MM.1S (cell line): ENCODE measurements around the gene CYP4V2.

Experiments
- DNase-seq: peaks from one replicate; pipeline ENCODE4 v3.0.0-alpha.2; 2015
- H2AFZ ChIP-seq: fragments of 300-600 bp; sonication (generic); 2 replicates; pipeline ENCODE4 v1.6.0; 2016; ENCODE audit warnings: antibody characterized with exemption, low read length
- H3F3A ChIP-seq: fragments of 300-600 bp; sonication (generic); 2 replicates; pipeline ENCODE4 v1.6.1; 2016; ENCODE audit warnings: mild to moderate bottlenecking, antibody characterized with exemption, low read length, moderate library complexity, mixed read lengths; ENCODE audit not compliant: insufficient read depth
- H3K27ac ChIP-seq: fragments of 300-600 bp; sonication (generic); 2 replicates; pipeline ENCODE4 v1.5.1; 2016; ENCODE audit warnings: mild to moderate bottlenecking, low read length
- H3K27me3 ChIP-seq: fragments of 300-600 bp; sonication (generic); replicated peaks from 2 replicates; pipeline ENCODE4 v1.6.0; 2016; ENCODE audit warnings: low read length; ENCODE audit not compliant: insufficient read depth
- H3K36me3 ChIP-seq: fragments of 300-600 bp; sonication (generic); replicated peaks from 2 replicates; pipeline ENCODE4 v1.6.1; 2016; ENCODE audit warnings: mild to moderate bottlenecking, low read length, mixed read lengths; ENCODE audit not compliant: insufficient read depth
- H3K4me1 ChIP-seq: fragments of 300-600 bp; sonication (generic); 2 replicates; pipeline ENCODE4 v1.6.1; 2016; ENCODE audit warnings: low read length, mixed read lengths
- H3K4me2 ChIP-seq: fragments of 300-600 bp; sonication (generic); 2 replicates; pipeline ENCODE4 v1.6.0; 2016; ENCODE audit warnings: low read depth, low read length
- H3K4me3 ChIP-seq: fragments of 300-600 bp; sonication (generic); 2 replicates; pipeline ENCODE4 v1.5.1; 2016; ENCODE audit warnings: low read length, mixed read lengths
- H3K79me2 ChIP-seq: fragments of 300-600 bp; sonication (generic); 2 replicates; pipeline ENCODE4 v1.6.1; 2016; ENCODE audit warnings: mixed run types, low read length, mixed read lengths
- H3K9ac ChIP-seq: fragments of 300-600 bp; sonication (generic); 2 replicates; pipeline ENCODE4 v1.6.1; 2016; ENCODE audit warnings: low read length, mixed read lengths
- H3K9me2 ChIP-seq: fragments of 300-600 bp; sonication (generic); replicated peaks from 2 replicates; pipeline ENCODE4 v1.6.1; 2016; ENCODE audit warnings: mild to moderate bottlenecking, low read length, mixed read lengths; ENCODE audit not compliant: insufficient read depth
- H3K9me3 ChIP-seq: fragments of 300-600 bp; sonication (generic); replicated peaks from 2 replicates; pipeline ENCODE4 v1.6.1; 2016; ENCODE audit warnings: mild to moderate bottlenecking, low read length, mixed read lengths; ENCODE audit not compliant: insufficient read depth
- H4K20me1 ChIP-seq: fragments of 300-600 bp; sonication (generic); 2 replicates; pipeline ENCODE4 v1.6.1; 2016; ENCODE audit warnings: mild to moderate bottlenecking, low read length, moderate library complexity, mixed read lengths; ENCODE audit not compliant: insufficient read depth
- CTCF ChIP-seq: fragments of 300-600 bp; sonication (generic); IDR thresholded peaks from 2 replicates; pipeline ENCODE4 v1.5.1; 2016; ENCODE audit warnings: antibody characterized with exemption, low read length, mixed read lengths
- EZH2 ChIP-seq: fragments of 300-600 bp; sonication (generic); optimal IDR thresholded peaks from 2 replicates; pipeline ENCODE3; 2017; ENCODE audit warnings: low read depth, mild to moderate bottlenecking, antibody characterized with exemption, low read length, mixed read lengths
- EZH2phosphoT487 ChIP-seq: fragments of 300-600 bp; sonication (generic); IDR thresholded peaks from 2 replicates; pipeline ENCODE4 v1.6.1; 2018; ENCODE audit warnings: antibody characterized with exemption, low read length

Gene CYP4V2

GRCh38 chr4:186226521-186227189, 35.3 kb downstream of the CYP4V2 start:
- Histone ChIP-seq H3F3A (no peaks in the 10 kb centered on the region), H3K79me2 (no peaks in the 10 kb centered on the region), H4K20me1 (no peaks in the 10 kb centered on the region), H2AFZ (no peak overlapping the region), H3K36me3 (no peaks in the 10 kb centered on the region), H3K9me3 (no peaks in the 10 kb centered on the region), H3K4me1 (no peaks in the 10 kb centered on the region), H3K4me2 (no peak overlapping the region), H3K9me2 (no peaks in the 10 kb centered on the region; the same call in 1 of the 2 replicates), H3K4me3 (no peak overlapping the region), H3K27ac (no peak overlapping the region), H3K27me3 (no peaks in the 10 kb centered on the region), H3K9ac (no peak overlapping the region)
- DNase-seq = no peak
- TF ChIP-seq CTCF (no peak), EZH2phosphoT487 (no peak), EZH2 (no peak)

GRCh38 chr4:186227221-186227620, 35.9 kb downstream of the CYP4V2 start, which contains the start of gene KLKB1:
Gene KLKB1 (plus strand): TSS chr4:186227507. CDS start chr4:186228196, 689 bp downstream.
- H3K27ac ChIP-seq = no peak within 1 kb of the TSS

GRCh38 chr4:186227744-186228513, 36.6 kb downstream of the CYP4V2 start:
- Histone ChIP-seq H4K20me1 (no peaks in the 10 kb centered on the region), H3K36me3 (no peaks in the 10 kb centered on the region), H3K27me3 (no peaks in the 10 kb centered on the region), H2AFZ (no peak overlapping the region), H3K27ac (no peak overlapping the region), H3K9me3 (no peaks in the 10 kb centered on the region), H3K4me2 (no peak overlapping the region), H3K4me3 (no peak overlapping the region), H3K79me2 (no peaks in the 10 kb centered on the region), H3K9ac (no peak overlapping the region), H3K9me2 (no peaks in the 10 kb centered on the region; the same call in 1 of the 2 replicates), H3K4me1 (no peaks in the 10 kb centered on the region), H3F3A (no peaks in the 10 kb centered on the region)
- TF ChIP-seq EZH2phosphoT487 (no peak), CTCF (no peak), EZH2 (no peak)
- no peak for DNase-seq

More at GRCh38 chr4:186227221-186227620, 35.9 kb downstream of the CYP4V2 start, which contains the start of gene KLKB1:
- H3K9me3 ChIP-seq = no peaks in the 10 kb centered on the region
- H3K4me3 ChIP-seq = no peak within 1 kb of the TSS
- H3K27me3 ChIP-seq = no peaks in the 10 kb centered on the region
- no peak within 1 kb of the TSS for H3K4me2 ChIP-seq
- no peaks in the 10 kb centered on the region for H3K4me1 ChIP-seq
- H3K9ac ChIP-seq = no peak within 1 kb of the TSS
- no peaks in the 10 kb centered on the region for H3F3A ChIP-seq
- H3K36me3 ChIP-seq = no peaks in the 10 kb centered on the region
- no peak for TF ChIP-seq EZH2
- no peak for TF ChIP-seq CTCF
- no peaks in the 10 kb centered on the region for H4K20me1 ChIP-seq
- H2AFZ ChIP-seq = no peak within 1 kb of the TSS
- no peak for DNase-seq
- no peaks in the 10 kb centered on the region for H3K79me2 ChIP-seq
- no peaks in the 10 kb centered on the region; the same call in 1 of the 2 replicates for H3K9me2 ChIP-seq
